Prostate gland (tissue), 2 donors: ENCODE results near the gene POLR1H.

ENCODE experiments used
- POLR2A ChIP-seq: fragments of 450-650 bp; IDR thresholded peaks from one replicate; pipeline ENCODE4 v1.6.1; 2016; ENCODE audit warnings: antibody characterized with exemption, mild to moderate bottlenecking
- POLR2AphosphoS5 ChIP-seq: sonication (generic); formaldehyde crosslinking; IDR thresholded peaks from one replicate; pipeline ENCODE4 v1.6.1; 2017; ENCODE audit warnings: antibody characterized with exemption
- TF ChIP-seq, protein P1 (sequence below), 4 experiments: fragments of 200-600 bp in 2 of 4; fragments of 450-650 bp in 2 of 4; sonication (generic) in 2 of 4; IDR thresholded peaks; 1 replicate in 3 of 4; 2 replicates in 1 of 4; pipeline ENCODE4 v1.5.1; 2016 to 2019; ENCODE audit warnings: antibody characterized with exemption in 4 of 4, mild to moderate bottlenecking in 2 of 4, moderate library complexity in 2 of 4

GRCh38 chr6:30061858-30062458 is 893 bp downstream of the POLR1H start:
- TF ChIP-seq, protein P1, sequence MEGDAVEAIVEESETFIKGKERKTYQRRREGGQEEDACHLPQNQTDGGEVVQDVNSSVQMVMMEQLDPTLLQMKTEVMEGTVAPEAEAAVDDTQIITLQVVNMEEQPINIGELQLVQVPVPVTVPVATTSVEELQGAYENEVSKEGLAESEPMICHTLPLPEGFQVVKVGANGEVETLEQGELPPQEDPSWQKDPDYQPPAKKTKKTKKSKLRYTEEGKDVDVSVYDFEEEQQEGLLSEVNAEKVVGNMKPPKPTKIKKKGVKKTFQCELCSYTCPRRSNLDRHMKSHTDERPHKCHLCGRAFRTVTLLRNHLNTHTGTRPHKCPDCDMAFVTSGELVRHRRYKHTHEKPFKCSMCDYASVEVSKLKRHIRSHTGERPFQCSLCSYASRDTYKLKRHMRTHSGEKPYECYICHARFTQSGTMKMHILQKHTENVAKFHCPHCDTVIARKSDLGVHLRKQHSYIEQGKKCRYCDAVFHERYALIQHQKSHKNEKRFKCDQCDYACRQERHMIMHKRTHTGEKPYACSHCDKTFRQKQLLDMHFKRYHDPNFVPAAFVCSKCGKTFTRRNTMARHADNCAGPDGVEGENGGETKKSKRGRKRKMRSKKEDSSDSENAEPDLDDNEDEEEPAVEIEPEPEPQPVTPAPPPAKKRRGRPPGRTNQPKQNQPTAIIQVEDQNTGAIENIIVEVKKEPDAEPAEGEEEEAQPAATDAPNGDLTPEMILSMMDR (IDR thresholded peaks at IDR 0.05) = no peak
- TF ChIP-seq POLR2AphosphoS5 (no peak), POLR2A (no peak)
